Vagina (tissue), 2 donors: Measurements from ENCODE around the gene GALNTL6.

Experiments used
- CTCF ChIP-seq, 3 experiments: fragments of 450-650 bp in 2 of 3; fragments of 200-600 bp in 1 of 3; sonication (generic) in 1 of 3; IDR thresholded peaks; one replicate each; pipeline ENCODE4 v1.5.1; 2017 to 2019; ENCODE audit warnings: antibody characterized with exemption in 3 of 3, mild to moderate bottlenecking in 2 of 3, moderate library complexity in 2 of 3
- POLR2A ChIP-seq, 2 donors: fragments of 450-650 bp; IDR thresholded peaks; one replicate each; pipeline ENCODE4 v1.6.1; 2017; ENCODE audit warnings: antibody characterized with exemption in 2 of 2, mild to moderate bottlenecking in 2 of 2, moderate library complexity in 2 of 2
- POLR2AphosphoS5 ChIP-seq, 2 donors: sonication (generic); formaldehyde crosslinking; IDR thresholded peaks; one replicate each; pipeline ENCODE4 v1.9.0; 2017; ENCODE audit warnings: antibody characterized with exemption in 2 of 2, mild to moderate bottlenecking in 2 of 2, low read depth in 1 of 2; ENCODE audit not compliant: insufficient read depth in 1 of 2

GRCh38 chr4:172778583-172778982 is 965.4 kb downstream of the GALNTL6 start:
- TF ChIP-seq CTCF (IDR thresholded peaks at IDR 0.05) (no peak), POLR2AphosphoS5 (IDR thresholded peaks at IDR 0.05; ENCODE audit: insufficient read depth in 1 of 2, low read depth in 1 of 2) (no peak), POLR2A (IDR thresholded peaks at IDR 0.05) (no peak)
